HG03103 (cell line): ENCODE data around the gene CCNB1.
"Not testable (repeated sequence)": the region's sequence is repeated elsewhere in the genome, so short reads cannot be mapped to it uniquely, and the experiment has no call there.

ENCODE experiments used
- ATAC-seq: cut with Tn5 transposase; IDR thresholded peaks from one replicate; pipeline ENCODE4 v1.9.1; 2021; ENCODE audit warnings: low read depth; ENCODE audit not compliant: unreplicated experiment

CCNB1 gene

GRCh38 chr5:69181659-69182293 lies 14.8 kb downstream of the CCNB1 start:
- ATAC-seq, result not testable (repeated sequence)

GRCh38 chr5:69184621-69185020 lies 17.7 kb downstream of the CCNB1 start:
- no peak for ATAC-seq

DNA sequence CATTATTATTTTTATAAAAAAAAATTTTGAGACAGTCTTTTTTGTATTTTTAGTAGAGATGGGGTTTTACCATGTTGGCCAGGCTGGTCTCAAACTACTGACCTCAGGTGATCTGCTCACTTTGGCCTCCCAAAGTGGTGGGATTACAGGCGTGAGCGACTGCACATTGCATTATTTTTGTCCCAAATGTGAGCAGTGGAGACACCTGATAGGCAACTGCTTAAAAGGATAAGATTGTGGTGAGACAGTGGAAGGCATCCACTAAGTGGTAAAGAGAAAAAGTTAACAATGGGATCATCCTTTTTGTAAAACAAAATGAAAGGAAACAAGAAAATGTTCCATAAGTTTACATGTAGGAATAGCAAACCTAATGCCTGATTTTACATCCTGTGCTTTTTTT lies 20.4 kb downstream of the CCNB1 start:
- no peak for ATAC-seq

DNA sequence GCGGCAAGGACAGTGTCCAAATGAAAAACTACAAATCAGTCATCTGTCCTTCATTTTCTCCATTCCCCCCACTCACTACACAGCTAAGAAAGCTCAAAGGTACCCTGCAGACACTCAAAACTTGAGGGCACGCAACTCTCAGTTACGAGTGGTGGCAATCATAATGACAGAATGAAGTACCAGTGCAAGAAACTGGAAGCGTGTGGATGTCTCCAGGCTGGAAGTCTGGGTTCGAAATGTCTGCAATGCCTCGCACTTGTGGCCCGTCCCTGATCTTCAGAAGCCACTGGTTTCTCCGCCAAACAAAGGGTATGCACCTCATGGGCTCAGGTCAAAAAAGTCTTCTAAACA lies 21.8 kb downstream of the CCNB1 start:
- ATAC-seq, result no peak

DNA sequence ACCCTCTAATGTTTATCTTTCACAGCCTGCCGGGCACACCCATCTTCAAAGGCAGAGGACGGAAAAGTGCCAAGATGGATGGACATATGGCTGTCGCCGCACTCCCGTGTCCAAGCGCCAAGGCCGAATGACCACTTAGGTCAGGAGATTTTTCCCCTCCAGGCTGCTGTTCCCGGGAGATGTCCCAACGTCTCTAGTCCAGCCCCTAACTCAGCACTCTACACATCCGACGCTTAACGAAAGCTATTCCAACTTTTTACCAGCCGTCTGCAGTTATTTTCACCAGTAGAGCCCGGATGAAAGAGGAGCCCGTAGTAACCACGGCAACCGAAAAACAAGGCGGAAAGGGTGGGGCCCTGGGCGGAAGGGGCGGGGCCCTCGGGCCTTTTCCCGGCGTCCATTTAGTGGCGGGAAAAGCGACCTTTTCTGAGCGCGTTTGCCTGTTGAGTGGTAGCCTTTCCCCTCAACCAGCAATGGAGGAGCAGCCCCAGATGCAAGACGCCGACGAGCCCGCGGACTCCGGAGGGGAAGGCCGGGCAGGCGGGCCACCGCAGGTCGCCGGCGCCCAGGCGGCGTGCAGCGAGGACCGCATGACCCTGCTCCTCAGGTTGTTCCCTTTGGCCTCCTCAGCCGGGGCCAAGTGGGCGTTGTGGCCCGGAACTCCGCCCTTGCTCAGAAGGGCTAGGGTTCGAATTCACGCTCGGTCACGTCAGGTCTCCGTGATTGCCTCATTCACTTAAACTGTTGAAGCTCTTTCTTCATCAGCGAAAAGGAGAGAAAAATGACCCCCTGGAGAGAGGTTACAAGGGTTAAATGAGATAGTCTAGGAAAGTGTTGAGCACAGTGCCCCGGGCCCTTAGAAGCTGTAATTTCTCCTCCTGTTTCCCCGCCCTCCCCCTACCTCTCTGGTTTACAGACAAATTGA lies 22.5 kb downstream of the CCNB1 start, which contains the start of gene CENPH:
CENPH (plus strand) TSS at position 422 of the 925 bp plus-strand sequence; CDS start at position 474, 52 bp downstream.
- ATAC-seq, result peak; percentile 86

DNA sequence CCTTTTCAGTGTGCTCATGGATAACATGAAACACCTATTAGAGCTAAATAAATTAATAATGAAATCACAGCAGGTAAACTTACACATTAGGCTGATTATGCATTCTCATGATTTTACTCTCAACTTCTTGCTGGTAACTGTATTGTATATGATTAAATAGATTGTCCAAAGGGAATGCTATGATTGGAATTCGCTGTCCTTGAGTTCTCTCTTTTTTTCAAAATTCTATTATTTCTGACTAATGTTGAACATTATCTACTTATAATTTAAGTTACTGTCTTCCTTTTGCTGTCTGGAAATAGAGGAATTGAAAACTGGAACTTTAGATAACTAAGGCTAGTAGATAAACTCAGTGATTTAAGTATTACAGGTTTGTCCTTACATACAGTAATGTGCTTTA lies 35.5 kb downstream of the CCNB1 start:
- ATAC-seq, result no peak

DNA sequence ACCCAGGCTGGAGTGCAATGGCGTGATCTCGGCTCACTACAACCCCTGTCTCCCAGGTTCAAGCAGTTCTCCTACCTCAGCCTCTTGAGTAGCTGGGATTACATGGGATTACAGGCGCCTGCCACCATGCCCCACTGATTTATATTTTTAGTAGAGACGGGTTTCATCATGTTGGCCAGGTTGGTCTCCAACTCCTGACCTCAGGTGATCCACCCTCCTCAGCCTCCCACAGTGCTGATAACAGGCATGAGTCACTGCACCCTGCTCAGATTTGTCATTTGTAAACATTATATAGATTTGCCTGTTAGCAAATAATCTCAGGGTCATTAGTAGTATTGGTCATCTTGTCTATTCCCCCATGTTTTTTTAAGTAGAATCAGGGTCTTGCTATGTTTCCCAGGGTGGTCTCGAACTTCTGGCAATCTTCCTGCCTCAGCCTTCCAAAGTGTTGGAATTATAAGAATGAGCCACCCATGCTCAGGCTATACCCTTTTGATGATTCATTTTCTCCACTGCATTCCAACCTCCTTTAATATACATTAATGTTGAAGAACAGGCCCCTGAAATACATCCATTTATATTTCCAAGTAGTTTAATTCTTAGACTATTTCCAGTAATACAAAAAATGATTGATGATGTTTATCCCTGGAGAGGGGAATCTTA lies 39.7 kb downstream of the CCNB1 start:
- ATAC-seq, result no peak

DNA sequence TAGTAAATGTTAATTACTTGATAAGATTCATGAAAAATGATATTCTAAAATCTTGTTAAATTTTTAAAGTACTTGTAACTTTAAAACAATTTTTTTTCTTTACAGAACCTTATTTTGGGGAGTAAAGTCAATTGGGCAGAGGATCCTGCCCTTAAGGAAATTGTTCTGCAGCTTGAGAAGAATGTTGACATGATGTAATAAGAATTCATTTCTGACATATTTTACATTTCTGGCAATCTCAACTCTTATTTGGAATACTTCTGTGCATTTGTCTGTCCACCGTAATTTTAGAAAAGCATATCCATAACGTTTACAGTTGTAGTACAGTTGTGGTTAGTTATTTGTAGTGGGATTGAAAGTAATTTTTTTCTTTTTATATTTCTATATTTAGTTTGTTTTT lies 42.7 kb downstream of the CCNB1 start:
- no peak for ATAC-seq

DNA sequence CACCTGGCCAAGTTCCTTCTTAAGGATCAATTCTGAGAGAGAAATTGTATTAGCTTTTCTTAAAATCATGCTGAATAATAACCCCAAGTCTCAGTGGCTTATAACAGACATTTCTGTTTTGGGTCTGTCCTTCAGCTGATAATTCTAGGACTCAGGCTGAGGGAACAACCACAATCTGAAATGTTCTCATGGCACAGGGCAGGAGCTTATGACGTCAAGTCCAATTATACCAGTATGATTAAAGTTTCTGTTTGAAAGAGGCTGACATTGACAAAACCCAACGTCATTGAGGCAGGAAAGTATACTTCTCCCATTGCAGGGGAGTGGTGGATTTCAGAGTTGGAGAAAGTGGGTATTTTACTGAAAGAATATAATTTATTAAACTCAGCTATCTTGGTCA lies 44.2 kb downstream of the CCNB1 start:
- no peak for ATAC-seq

GRCh38 chr5:69212022-69212421 lies 45.1 kb downstream of the CCNB1 start:
- ATAC-seq, result no peak

DNA sequence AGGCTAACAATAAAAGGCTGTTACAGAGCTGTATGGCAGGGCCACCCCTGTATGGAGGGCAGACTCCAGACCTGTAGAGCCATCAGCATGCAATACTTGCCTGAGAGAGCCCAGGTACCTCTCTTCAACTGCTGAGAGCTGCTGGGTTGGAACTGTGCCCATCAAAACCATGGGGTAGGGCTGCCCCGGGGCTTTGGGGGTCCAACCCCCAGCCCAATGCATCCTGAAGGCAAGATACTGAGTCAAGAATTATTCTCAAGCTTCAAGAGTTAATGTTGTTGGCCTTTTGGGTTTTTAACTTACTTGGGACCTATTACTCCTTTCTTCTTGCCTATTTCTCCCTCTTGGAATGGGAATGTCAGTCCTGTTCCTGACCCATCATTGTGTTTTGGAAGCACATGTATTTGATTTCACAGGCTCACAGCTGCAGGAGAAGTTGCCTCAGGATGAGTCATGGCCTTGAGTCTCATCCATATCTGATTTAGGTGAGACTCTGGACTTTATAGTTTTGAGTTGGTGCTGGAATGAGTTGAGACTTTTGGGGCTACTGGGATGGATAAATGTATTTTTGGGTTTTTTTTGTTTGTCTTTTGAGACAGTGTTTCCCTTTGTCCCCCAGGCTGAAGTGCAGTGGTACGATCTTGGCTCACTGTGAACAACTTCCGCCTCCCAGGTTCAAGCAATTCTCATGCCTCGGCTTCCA lies 46.7 kb downstream of the CCNB1 start:
- ATAC-seq, result no peak

GRCh38 chr5:69217151-69217511 lies 50.2 kb downstream of the CCNB1 start:
- ATAC-seq, result no peak

GRCh38 chr5:69217548-69218526 lies 50.9 kb downstream of the CCNB1 start:
- ATAC-seq, result peak; percentile 88

DNA sequence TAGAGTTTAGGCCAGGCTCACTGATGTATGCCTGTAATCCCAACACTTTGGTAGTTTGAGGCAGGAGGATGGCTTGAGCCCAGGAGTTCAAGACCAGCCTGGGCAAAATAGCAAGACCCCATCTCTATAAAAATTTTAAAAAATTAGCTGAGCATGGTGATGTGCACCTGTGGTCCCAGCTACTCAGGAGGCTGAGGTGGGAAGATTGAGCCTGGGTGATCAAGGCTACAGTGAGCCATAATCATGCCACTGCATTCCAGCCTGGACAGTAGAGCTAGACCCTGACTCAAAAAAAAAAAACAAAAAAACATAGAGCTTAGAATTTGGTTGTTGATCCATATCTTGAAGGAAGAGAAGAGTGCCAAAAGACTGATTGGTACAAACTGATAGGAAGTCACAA lies 53.0 kb downstream of the CCNB1 start:
- no peak for ATAC-seq

GRCh38 chr5:69220371-69220770 lies 53.4 kb downstream of the CCNB1 start:
- not testable (repeated sequence) for ATAC-seq

GRCh38 chr5:69220833-69221232 lies 53.9 kb downstream of the CCNB1 start:
- not testable (repeated sequence) for ATAC-seq

GRCh38 chr5:69224520-69224919 lies 57.6 kb downstream of the CCNB1 start:
- ATAC-seq, result no peak

DNA sequence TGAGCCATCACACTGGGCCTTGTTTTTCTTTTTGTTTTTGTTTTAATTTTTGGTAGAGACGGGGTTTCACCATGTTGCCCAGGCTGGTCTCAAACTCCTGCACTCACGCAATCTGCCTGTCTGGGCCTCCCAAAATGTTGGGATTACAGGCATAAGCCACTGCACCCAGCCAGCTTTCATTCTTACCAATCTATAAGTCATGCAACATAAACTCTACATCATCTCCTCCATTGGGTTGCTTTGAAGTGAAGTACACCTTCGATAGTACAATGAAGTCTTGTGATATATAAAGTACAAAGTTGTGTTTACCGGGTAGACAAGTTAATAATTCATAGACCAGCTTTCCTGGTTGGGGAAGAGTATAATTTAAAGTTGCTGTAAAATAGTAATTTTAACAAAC lies 58.9 kb downstream of the CCNB1 start:
- ATAC-seq, result no peak
